DND-41 (cell line): ENCODE results near the gene IFT74.

Experiments used
- CTCF ChIP-seq: IDR thresholded peaks from 2 replicates; pipeline ENCODE4 v1.5.1; 2012; ENCODE audit warnings: borderline replicate concordance, low read length, moderate library complexity, mild to moderate bottlenecking; ENCODE audit not compliant: poor library complexity, severe bottlenecking; ENCODE audit errors: extremely low read depth
- EZH2 ChIP-seq: IDR thresholded peaks from 3 replicates; pipeline ENCODE4 v1.6.1; 2012; ENCODE audit warnings: borderline replicate concordance, low read depth, mild to moderate bottlenecking, moderate library complexity, low read length, inconsistent platforms; ENCODE audit not compliant: severe bottlenecking

DNA sequence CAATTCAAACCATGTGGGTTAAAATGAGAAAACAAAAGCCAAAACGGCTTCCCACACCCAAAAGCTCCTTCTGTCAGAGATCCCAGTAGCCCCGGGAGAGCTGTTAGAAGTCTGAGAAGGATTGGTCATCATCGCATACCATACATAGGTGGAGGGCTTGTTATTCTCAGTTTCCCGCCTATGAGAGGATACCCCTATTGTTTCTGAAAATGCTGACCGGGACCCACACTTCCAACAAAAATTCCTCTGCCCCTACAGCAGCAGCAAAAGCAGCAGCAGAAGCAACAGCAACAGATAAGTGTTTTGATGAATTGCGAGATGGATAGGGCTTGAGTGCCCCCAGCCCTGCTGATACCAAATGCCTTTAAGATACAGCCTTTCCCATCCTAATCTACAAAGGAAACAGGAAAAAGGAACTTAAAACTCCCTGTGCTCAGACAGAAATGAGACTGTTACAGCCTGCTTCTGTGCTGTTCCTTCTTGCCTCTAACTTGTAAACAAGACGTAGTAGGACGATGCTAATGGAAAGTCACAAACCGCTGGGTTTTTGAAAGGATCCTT lies 152.8 kb downstream of the IFT74 start, which contains the start of gene TEK:
- TF ChIP-seq CTCF: no peak
- no peak for TF ChIP-seq EZH2
